BJ (cell line): ENCODE results near the gene NFATC1. TPM values are rescaled to one million over a fixed set of nuclear protein-coding genes. Genes with fewer than 3 reads are reported as not detected.

ENCODE experiments used
- CTCF ChIA-PET: fragments of 350-600 bp; formaldehyde crosslinking; extraction: SDS; loops from one replicate; lab custom pipeline; 2021; ENCODE audit warnings: antibody characterized with exemption, inconsistent platforms; lab: Yijun Ruan, JAX
- POLR2A ChIA-PET: fragments of 300-600 bp; sonication (Branson Sonifier 250); formaldehyde crosslinking; extraction: SDS; loops from one replicate; lab custom pipeline; 2021; ENCODE audit warnings: antibody characterized with exemption; lab: Charles Lee
- DNase-seq: peaks from one replicate; pipeline ENCODE4 v3.0.0-alpha.2; 2011; ENCODE audit warnings: low read depth
- H3K27me3 ChIP-seq: 2 replicates; pipeline ENCODE4 v1.6.0; 2011; ENCODE audit warnings: low read length; ENCODE audit not compliant: control insufficient read depth, insufficient read depth
- H3K36me3 ChIP-seq: 2 replicates; pipeline ENCODE4 v1.5.1; 2011; ENCODE audit warnings: low read length; ENCODE audit not compliant: control insufficient read depth, insufficient read depth
- H3K4me3 ChIP-seq: 2 replicates; pipeline ENCODE4 v1.5.1; 2011; ENCODE audit warnings: low read depth, mild to moderate bottlenecking, control low read depth, low read length
- CTCF ChIP-seq: IDR thresholded peaks from 2 replicates; pipeline ENCODE4 v1.5.1; 2011; ENCODE audit warnings: low read depth, mild to moderate bottlenecking, control low read depth, inconsistent platforms, low read length, moderate library complexity; ENCODE audit not compliant: insufficient read depth
- polyA plus RNA-seq: library from polyadenylated mRNA; depleted of rRNA; stranded (reverse); fragments of >200 nt; gene quantifications from 2 replicates; pipeline ENCODE4 v1.2.3, GENCODE V29; 2011

NFATC1 gene
- polyA plus RNA-seq, 1 experiment: 1.2 TPM

GRCh38 chr18:79558196-79558932 lies 162.6 kb downstream of the NFATC1 start:
- CTCF ChIA-PET: no interaction called here
- POLR2A ChIA-PET: no interaction called here
- H3K27me3 ChIP-seq: no peaks in the 10 kb centered on the region
- no peak overlapping the region for H3K4me3 ChIP-seq
- no peaks in the 10 kb centered on the region for H3K36me3 ChIP-seq
- TF ChIP-seq CTCF: no peak
- DNase-seq: no peak

GRCh38 chr18:79558933-79559416 lies 163.2 kb downstream of the NFATC1 start:
- no peak for DNase-seq
- no peak overlapping the region for H3K4me3 ChIP-seq
- CTCF ChIA-PET: no interaction called here
- POLR2A ChIA-PET: no interaction called here
- TF ChIP-seq CTCF: no peak
- H3K36me3 ChIP-seq: no peaks in the 10 kb centered on the region
- H3K27me3 ChIP-seq: no peaks in the 10 kb centered on the region

- CTCF ChIA-PET: no interaction called here
- Histone ChIP-seq H3K4me3 (no peak overlapping the region), H3K36me3 (no peaks in the 10 kb centered on the region), H3K27me3 (no peaks in the 10 kb centered on the region)
- no peak for DNase-seq
- POLR2A ChIA-PET: no interaction called here
- no peak for TF ChIP-seq CTCF
These were observed 163.7 kb downstream of the NFATC1 start for GRCh38 chr18:79559436-79559835.

GRCh38 chr18:79560042-79560860 lies 164.5 kb downstream of the NFATC1 start:
- ChIA-PET POLR2A (no interaction called here), CTCF (no interaction called here)
- H3K4me3 ChIP-seq: no peak overlapping the region
- H3K36me3 ChIP-seq: no peaks in the 10 kb centered on the region
- H3K27me3 ChIP-seq: no peaks in the 10 kb centered on the region
- TF ChIP-seq CTCF: no peak
- DNase-seq: no peak

- CTCF ChIA-PET: no interaction called here
- POLR2A ChIA-PET: no interaction called here
- TF ChIP-seq CTCF: no peak
- no peaks in the 10 kb centered on the region for H3K27me3 ChIP-seq
- no peak for DNase-seq
- H3K4me3 ChIP-seq: no peak overlapping the region
- no peaks in the 10 kb centered on the region for H3K36me3 ChIP-seq
These were observed 165.1 kb downstream of the NFATC1 start for GRCh38 chr18:79560861-79561210.
